GM18517 (cell line): ENCODE results near the gene AGAP5.
"Not testable (repeated sequence)": the region's sequence is repeated elsewhere in the genome, so short reads cannot be mapped to it uniquely, and the experiment has no call there.

Experiments
- ATAC-seq: cut with Tn5 transposase; IDR thresholded peaks from one replicate; pipeline ENCODE4 v1.9.1; 2021; ENCODE audit warnings: mild to moderate bottlenecking, moderate library complexity; ENCODE audit not compliant: unreplicated experiment

The AGAP5 gene

DNA sequence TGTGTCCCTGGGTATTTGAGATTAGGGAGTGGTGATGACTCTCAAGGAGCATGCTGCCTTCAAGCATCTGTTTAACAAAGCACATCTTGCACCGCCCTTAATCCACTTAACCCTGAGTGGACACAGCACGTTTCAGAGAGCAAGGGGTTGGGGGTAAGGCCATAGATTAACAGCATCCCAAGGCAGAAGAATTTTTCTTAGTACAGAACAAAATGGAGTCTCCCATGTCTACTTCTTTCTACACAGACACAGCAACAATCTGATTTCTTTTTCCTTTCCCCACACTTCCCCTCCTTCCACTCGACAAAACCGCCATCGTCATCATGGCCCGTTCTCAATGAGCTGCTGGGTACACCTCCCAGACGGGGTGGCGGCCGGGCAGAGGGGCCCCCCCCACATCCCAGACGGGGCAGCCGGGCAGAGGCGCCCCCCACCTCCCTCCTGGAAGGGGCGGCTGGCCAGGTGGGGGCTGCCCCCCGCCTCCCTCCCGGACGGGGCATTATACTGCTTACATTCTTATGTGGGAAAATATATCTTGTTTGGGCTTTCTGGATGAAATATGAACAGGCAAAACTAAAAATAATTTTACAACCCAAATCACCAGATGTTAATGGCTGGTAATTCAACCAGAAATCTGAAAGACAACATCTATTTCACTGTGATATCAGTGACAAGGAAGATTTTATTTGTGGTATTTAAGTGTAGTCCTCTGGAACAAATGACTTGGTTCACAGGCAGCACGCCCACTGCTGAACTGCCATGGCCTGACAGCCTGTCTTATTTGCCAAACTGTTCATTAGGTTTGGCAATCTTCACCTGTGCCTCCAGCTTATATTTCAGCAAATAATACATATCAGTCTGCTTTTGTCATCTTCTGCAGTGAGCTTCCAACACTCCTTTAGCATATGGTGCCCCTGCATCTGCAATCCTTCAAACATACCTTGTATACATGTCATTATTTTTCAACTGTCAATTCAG, 17.6 kb upstream of the AGAP5 start:
- not testable (repeated sequence) for ATAC-seq

DNA sequence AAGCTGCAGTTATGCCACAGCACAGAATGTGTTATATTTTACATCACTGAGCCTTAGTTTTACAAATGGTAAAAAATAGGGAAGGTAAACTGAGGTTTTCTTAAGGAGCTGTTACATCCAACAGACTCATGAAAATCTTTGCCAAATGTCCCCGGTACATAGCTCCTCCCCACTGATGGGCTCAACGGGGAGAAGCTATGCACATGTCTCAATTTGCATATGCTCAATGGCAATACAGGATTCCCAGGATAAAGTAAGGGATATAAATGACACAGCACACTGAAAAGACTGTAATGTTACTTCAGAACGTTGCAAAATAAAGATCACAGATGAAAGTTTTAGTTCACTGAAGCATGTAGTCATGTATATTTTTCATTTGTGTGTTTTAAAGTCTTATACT, 16.6 kb upstream of the AGAP5 start:
- not testable (repeated sequence) for ATAC-seq

DNA sequence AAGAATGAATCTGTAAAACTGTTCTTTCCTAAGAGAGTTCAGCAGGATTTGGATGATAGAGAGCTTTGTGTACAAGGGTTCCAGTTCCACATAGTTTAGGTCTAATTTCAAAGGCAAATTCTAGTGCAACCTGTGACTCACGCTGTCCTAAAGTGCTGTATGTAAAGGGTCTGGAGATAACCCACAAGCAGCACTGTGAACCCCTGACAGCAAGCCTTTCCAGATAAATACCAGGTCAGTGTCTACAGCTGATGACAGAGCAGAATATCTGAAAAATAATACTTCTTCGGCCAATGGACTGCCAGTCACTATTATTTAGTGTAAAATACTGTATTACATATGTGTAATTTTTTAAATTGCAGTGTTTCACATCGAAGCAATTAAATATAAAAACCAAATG, 16.0 kb upstream of the AGAP5 start:
- not testable (repeated sequence) for ATAC-seq

DNA sequence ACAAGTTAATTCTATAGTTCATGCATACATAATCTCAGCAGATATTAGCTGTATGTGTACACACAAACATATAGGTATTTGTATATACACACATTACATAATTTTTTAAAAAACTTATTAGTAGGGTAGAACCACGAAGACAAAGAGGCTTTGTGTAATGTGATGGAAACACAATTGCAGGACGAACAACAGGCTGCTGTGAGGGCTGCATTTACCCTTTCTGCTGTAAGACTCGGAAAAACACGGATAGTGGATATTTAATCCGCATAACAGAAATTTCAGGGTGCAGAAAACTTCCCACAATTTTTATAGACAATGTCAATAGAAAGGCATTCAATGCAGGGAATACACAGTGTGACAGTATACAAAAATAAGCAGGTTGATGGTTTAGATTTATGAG, 13.8 kb upstream of the AGAP5 start:
- ATAC-seq = not testable (repeated sequence)

DNA sequence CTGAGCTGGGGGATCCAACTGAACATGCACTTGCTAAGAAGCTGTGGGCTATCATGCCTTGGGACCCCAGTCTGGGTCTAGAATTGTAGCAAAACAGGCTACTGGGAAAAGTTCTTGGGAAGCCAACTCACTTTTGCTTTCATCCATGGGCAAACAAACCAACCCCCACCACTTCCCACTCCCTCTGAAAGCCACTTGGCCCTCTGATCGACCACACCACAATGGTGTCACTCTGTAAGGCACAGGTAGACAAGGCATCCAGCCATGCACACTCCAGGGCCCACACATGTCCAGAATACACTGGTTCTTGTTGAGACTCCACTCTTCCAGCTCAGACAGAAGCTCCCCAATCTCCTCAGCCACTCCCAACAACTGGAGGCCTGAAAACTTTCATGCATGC, 10.2 kb upstream of the AGAP5 start:
- not testable (repeated sequence) for ATAC-seq

DNA sequence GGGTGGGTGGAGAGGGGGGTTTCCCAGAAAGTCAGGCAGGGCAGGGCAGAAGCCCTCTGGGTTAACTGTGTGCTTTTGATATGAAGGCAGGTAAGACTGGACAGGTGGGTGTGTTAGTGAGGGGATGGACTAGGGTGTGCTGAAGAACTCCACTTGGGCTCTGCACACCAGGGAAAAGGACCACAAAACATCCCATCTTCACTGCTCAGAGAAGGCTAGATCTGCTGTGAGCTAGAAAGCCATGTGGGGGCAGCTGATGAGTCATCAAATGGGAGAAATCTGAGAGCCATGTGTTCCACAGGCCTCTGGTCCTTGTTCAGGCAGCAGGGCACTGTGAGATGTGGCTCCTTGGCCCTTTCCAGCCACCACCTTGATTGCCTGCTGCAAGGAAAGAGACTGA, 9.7 kb upstream of the AGAP5 start:
- not testable (repeated sequence) for ATAC-seq

DNA sequence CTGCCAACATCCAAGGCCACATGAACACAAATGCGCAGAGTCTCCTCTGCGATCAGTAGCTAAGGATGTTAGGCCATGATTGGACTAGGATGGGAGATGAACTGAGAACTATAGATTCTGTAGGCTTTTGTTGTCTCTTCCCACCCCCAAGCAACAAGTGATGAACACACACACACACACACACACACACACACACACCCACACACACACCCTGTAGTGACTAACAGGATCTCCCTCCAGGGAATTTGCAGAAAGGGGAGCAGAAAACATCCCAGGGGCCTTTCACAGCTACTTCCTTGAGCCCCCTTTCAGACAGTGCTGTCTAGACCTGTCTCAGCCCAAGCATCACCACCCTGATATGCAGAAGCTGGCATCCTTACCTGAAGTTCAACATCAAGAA, 8.6 kb upstream of the AGAP5 start:
- ATAC-seq = not testable (repeated sequence)

DNA sequence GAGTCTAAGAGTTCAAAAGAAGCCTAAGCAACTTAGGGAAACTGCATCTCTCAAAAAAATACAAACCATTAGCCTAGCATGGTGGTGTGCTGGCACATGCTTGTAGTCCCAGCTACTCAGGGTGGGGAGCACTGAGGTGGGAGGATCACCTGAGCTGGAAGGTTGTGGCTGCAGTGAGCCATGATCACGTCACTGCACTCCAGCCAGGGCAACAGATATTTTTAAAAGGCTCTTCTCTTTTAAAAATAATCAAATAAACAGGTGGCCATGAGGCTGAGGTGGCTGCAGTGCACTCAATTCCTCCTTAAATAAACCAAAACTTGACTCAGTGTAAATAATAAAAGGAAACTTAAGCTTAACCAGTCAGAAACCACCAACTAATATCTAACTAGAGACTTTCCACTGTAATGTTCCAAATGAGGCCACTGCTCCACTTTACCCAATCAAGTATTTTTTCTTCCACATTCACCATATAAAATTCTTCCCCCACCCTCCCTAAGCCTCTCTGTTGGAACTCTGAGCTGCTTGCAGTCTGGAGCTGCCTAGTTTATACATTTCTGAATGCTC, 7.7 kb upstream of the AGAP5 start:
- ATAC-seq = not testable (repeated sequence)

DNA sequence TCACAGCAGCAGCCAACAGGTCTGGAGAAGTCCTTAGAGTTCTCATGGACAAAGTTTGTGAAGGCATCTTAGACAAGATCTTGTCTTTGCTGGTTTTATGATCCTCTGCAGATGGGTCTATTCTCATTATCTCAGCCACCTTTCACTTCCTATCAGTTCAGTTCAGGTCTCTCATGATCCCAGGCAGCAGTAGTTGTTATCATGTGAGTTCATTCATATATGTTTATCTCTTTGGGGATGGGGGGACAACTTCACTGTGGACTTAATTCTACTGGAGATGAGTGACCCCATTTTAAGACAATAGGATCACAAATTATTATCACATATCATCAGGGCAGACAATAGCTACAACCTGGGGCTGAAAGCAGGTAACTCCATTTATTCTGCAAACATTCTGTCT, 6.0 kb upstream of the AGAP5 start:
- not testable (repeated sequence) for ATAC-seq

DNA sequence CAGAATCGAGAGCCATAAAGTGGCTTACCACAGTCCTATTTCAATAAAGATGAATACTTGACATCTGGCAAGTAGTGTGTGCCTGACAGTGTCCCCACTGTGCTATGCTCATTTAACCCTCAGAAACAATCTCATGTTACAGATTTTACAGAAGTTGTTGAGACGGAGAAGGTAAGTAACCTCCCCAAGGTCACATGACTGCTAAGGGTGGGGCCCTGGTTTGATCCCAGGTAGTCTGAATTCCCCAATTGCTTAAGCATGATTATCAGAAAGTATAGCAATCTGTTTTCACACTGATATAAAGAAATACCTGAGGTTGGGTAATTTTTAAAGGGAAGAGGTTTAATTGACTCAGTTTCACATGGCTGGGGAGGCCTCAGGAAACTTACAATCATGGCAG, 910 bp upstream of the AGAP5 start:
- ATAC-seq = not testable (repeated sequence)

DNA sequence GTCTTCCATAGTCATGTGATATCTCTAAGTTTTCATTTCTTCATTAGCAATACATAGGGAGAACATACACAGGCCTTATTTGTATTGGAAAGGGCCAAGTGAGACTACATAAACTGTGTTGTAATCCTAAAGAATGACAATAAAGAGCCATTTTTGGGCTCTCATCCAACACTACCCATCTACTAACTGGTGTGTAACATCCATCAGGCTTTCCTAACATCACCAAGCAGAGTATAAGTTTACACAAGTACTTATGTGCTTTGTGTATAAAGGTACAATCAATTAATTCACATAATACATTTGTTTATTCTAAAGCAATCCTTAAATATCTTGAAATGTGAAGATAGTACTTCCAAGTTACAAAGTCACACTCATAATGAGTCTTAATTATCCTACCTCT, 2.6 kb downstream of the AGAP5 start:
- not testable (repeated sequence) for ATAC-seq

DNA sequence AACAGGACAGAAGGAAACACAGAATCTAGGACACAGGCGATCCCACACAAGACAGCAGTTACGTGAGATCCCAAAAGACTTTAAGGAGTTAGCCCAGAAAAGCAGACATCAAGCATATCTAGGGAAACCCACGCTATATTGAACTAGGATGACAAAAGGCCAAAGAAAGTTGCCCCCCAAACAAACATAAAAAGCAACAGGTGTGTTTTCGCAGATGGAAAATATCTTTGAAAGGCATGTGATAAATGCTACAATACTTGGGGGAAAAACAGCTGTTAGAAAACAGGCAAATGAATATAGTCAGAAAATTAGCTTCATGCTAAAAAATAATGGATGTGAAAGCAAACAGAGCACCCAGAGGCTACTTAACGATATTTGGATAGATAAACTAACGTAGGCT, 7.2 kb downstream of the AGAP5 start:
- not testable (repeated sequence) for ATAC-seq

DNA sequence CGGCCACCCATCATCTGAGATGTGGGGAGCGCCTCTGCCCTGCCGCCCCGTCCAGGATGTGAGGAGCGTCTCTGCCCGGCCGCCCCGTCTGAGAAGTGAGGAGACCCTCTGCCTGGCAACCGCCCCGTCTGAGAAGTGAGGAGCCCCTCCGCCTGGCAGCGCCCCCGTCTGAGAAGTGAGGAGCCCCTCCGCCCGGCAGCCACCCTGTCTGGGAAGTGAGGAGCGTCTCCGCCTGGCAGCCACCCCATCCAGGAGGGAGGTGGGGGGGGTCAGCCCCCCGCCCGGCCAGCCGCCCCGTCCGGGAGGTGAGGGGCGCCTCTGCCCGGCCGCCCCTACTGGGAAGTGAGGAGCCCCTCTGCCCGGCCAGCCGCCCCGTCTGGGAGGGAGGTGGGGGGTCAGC, 8.3 kb downstream of the AGAP5 start:
- not testable (repeated sequence) for ATAC-seq

DNA sequence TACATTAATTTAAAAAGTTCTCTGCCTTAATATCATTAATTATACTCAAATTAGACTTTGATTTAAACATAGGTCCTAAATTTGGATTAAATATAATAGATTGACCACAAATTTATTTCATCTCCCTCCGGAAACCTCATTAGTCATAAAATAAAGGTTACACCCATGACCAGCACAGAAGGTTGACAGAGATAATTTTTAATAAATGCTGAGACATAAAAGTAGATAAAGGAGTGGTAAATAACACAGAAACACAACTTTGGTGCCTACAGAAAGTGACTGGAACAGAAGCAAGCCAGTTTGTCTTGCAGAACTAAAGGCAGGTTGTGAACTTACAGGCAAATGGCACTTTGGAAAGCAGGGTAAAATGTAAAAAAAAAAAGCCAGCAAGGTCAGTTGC, 10.3 kb downstream of the AGAP5 start:
- not testable (repeated sequence) for ATAC-seq

DNA sequence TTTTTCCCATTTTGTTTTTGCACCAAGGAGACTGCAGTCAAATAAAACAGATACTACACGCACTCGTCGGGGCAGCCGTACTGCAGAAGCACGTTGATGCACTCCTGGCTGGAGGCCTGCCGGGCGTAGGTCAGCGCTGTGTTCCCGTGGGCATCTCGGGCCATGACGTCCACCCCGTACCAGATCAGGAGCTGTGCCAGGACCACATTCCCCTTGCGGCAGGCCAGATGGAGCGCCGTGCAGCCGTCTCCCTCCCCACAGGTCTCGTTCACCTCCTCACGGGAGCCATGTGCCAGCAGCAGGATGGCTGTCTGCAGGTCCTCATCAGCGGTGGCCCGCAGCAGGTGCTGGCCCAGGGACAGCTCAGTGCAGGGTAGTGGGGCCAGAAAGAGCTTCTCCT, 23.4 kb downstream of the AGAP5 start:
- ATAC-seq = not testable (repeated sequence)

DNA sequence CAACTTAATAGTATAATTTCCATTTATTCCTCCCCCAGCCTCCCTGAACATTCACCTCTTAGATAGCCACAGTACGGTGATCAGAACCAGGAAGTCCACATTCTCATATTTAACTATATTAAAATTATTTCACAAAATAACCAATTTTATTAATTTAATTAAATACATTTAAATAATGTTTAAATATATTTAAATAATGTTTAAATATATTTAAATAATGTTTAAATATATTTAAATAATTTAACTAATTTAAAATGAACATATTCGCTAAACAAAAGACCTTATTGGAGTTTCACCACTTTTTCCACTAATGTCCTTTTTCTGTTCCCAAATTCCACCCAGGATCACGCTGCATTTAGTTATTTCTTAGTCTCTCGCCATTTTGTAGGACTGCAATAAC, 29.5 kb downstream of the AGAP5 start:
- ATAC-seq = not testable (repeated sequence)

DNA sequence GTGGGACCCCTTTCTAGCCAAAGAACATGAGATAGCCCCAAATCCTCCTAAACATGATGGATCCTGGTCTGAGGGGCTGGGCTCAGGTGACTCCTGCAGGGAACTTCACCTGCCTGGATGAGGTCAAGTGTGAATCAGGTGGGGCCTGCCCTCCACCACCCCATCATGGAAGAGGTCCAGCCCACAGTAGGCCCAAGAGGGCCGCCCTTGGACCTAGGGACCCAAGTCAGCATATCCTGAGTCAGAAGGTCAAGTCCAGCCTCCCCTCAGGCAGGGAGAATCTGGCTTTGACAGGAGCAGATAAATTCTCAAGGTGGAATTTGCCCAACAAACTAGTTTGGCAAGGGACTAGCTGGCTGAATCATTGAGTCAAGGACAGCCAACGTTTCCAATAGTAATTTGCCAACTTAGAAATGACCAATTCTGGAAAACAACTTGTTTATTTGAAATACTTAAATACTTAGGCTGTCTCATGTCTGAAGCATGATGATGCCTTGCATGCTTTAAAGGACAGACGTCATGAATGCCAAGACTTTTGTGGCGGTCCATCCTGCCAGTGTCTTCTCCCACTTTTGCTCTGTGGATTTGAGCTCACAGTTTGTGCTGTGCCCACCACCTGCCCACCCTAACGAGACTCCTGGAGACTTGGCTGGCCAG, 31.6 kb downstream of the AGAP5 start:
- not testable (repeated sequence) for ATAC-seq

DNA sequence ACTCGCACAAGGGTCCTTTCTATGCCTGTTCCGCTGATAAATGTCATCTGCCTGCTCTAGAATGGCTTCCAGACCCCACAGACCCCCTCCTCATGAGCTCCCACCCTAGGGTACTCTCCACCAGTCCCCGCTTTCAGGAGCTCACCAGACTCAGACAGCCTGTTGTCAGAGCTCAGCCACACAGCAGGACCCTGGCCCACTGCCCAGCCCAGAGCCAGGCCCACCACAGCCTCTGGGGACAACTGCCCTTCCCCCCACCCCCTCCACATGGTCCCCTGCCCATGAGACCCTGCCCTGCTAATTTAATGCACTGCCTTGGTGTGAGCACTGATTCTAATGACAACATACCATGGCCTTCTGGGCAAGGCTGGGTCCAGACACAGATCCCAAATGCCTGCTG, 32.3 kb downstream of the AGAP5 start:
- not testable (repeated sequence) for ATAC-seq

DNA sequence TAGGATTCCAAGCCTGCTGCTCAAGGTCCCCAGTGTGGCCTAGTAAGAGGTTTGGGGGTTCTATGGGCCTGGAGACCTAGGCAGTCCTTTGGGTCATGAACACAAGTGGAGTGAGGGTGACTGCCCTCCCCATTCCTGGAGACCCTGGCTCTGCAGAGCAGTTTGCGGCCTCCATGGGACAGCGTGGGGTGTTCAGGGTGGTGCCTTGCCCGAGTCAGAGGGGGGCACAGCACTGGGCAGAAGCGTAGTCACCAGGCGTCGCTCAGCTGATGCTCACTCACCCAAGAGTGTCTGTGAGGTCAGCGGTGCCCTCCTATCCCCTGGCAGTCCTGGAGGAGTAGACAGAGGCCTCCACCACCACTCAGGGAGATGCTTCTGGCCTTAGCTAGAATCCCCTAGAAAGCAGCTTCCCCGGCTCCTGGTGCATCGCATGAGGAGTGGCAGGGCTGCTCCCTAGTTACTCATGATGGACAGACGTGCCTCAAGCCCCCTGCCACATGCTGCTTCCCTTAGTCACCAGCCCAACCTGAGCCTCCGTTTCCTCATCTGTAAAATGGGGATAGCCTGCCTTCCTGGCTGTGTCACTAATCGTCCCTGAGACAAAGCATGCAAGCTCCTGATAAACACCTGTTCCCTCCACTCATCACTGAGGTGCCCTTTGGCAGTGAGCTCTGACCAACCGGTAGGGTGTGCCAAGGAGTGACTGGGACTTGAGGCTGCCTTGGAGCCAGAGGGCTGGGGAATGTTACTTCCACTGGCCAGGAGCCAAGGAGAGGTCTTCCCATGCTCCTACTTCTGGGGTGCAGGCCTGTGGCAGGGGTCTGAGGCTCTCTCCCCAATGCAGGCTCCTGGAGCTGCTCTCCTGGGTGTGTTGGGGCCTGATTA, 33.5 kb downstream of the AGAP5 start:
- not testable (repeated sequence) for ATAC-seq

DNA sequence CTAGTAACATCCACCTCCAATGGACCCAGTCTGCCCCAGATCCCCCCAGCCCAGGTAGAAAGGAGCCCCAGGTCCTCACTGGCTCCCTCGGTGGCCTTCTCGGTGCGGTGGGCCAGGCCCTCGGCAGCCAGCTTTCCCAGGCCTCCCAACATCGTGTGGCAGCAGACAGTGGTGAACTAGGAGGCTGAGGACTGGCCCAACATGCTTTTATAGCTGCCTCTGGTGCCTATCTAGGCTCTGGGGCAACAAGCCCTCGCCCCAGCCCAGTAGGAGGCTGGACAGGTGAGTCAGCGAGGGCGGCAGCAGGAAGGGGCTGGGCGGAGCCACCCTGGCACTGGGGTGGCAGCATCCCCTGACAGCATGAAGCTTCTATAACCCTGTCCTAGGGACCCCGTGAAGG, 34.3 kb downstream of the AGAP5 start:
- not testable (repeated sequence) for ATAC-seq

DNA sequence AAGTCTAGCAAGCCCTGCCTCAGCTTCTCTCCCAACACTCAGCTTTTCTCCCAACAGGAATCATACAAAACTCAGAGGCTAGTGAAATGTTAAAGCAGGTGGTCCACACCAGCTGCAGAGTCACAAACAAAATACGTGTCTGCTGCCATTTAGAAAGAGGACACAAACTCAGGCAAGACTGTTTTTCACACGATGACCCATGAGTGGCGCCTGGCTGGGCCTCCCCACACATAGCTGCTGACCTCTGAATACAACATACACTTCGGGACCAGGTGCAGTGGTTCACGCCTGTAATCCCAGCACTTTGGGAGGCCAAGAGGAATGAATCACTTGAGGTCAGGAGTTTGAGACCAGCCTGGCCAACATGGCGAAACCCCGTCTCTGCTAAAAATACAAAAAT, 35.2 kb downstream of the AGAP5 start:
- ATAC-seq = not testable (repeated sequence)
